Tibial artery (tissue), 4 donors: ENCODE results near the gene SLC12A8.

ENCODE experiments used
- DNase-seq, 2 donors: peaks; one replicate each; pipeline ENCODE4 v3.0.0-alpha.2; 2019
- H3K27ac ChIP-seq, 2 donors: fragments of 200-600 bp; sonication (generic) in 1 of 2; 1 replicate in 1 of 2; 2 replicates in 1 of 2; pipeline ENCODE4 v1.5.1; 2018 to 2019; ENCODE audit warnings: mild to moderate bottlenecking in 1 of 2
- H3K27me3 ChIP-seq, 2 donors: fragments of 200-600 bp; sonication (generic) in 1 of 2; one replicate each; pipeline versions ENCODE4 v1.5.1 to v1.6.0; 2016 to 2019
- H3K36me3 ChIP-seq, 3 donors: fragments of 200-600 bp; sonication (generic) in 2 of 3; one replicate each; pipeline ENCODE4 v1.5.1; 2016 to 2019; ENCODE audit warnings: mild to moderate bottlenecking in 2 of 3
- H3K4me1 ChIP-seq, 4 donors: fragments of 200-600 bp; sonication (generic) in 2 of 4; 1 replicate in 3 of 4; 2 replicates in 1 of 4; pipeline ENCODE4 v1.5.1; 2016 to 2019
- H3K4me3 ChIP-seq, 2 donors: fragments of 200-600 bp; sonication (generic) in 1 of 2; 1 replicate in 1 of 2; 2 replicates in 1 of 2; pipeline ENCODE4 v1.5.1; 2018 to 2019; ENCODE audit warnings: mild to moderate bottlenecking in 2 of 2
- H3K9me3 ChIP-seq, 3 donors: fragments of 200-600 bp; sonication (generic) in 1 of 3; one replicate each; pipeline ENCODE4 v1.5.1; 2016 to 2019
- CTCF ChIP-seq, 2 experiments: fragments of 200-600 bp in 1 of 2; fragments of 450-650 bp in 1 of 2; IDR thresholded peaks; one replicate each; pipeline ENCODE4 v1.5.1; 2017 to 2019; ENCODE audit warnings: antibody characterized with exemption in 2 of 2, mild to moderate bottlenecking in 1 of 2, moderate library complexity in 1 of 2
- intact Hi-C: fragments of 100-400 bp; cut with DNase I; formaldehyde crosslinking; loops from one replicate; pipeline ENCODE4 v1.15.0; 2023; ENCODE audit warnings: low total_unique reads

The SLC12A8 gene

GRCh38 chr3:125072749-125073389, 139.7 kb downstream of the SLC12A8 start:
- DNase-seq, result no peak
- intact Hi-C loops, result no loop called here
- Histone ChIP-seq H3K9me3 (no peaks in the 10 kb centered on the region), H3K27me3 (no peaks in the 10 kb centered on the region), H3K4me1 (no peaks in the 10 kb centered on the region), H3K36me3 (no peaks in the 10 kb centered on the region), H3K27ac (no peak overlapping the region), H3K4me3 (no peak overlapping the region)
- no peak for TF ChIP-seq CTCF (IDR thresholded peaks at IDR 0.05)

GRCh38 chr3:125072301-125072700, 140.2 kb downstream of the SLC12A8 start:
- intact Hi-C loops, result no loop called here
- no peak overlapping the region for H3K4me3 ChIP-seq
- no peak for TF ChIP-seq CTCF (IDR thresholded peaks at IDR 0.05)
- H3K4me1 ChIP-seq, result no peaks in the 10 kb centered on the region
- H3K27ac ChIP-seq, result no peak overlapping the region
- H3K27me3 ChIP-seq, result no peaks in the 10 kb centered on the region
- H3K36me3 ChIP-seq, result no peaks in the 10 kb centered on the region
- DNase-seq, result no peak
- H3K9me3 ChIP-seq, result no peaks in the 10 kb centered on the region

GRCh38 chr3:125069968-125070745, 142.4 kb downstream of the SLC12A8 start:
- H3K27ac ChIP-seq, result no peak overlapping the region
- no peak for DNase-seq
- no peaks in the 10 kb centered on the region for H3K36me3 ChIP-seq
- no peak overlapping the region for H3K4me3 ChIP-seq
- TF ChIP-seq CTCF (IDR thresholded peaks at IDR 0.05), result no peak
- no peaks in the 10 kb centered on the region for H3K9me3 ChIP-seq
- no peaks in the 10 kb centered on the region for H3K4me1 ChIP-seq
- no peaks in the 10 kb centered on the region for H3K27me3 ChIP-seq
- intact Hi-C loops, result no loop called here

GRCh38 chr3:125069452-125069851, 143.1 kb downstream of the SLC12A8 start:
- intact Hi-C loops, result no loop called here
- DNase-seq, result no peak
- Histone ChIP-seq H3K36me3 (no peaks in the 10 kb centered on the region), H3K27ac (no peak overlapping the region), H3K9me3 (no peaks in the 10 kb centered on the region), H3K4me3 (no peak overlapping the region), H3K4me1 (no peaks in the 10 kb centered on the region), H3K27me3 (no peaks in the 10 kb centered on the region)
- TF ChIP-seq CTCF (IDR thresholded peaks at IDR 0.05), result no peak

GRCh38 chr3:125068265-125068664, 144.3 kb downstream of the SLC12A8 start:
- intact Hi-C loops, result no loop called here
- H3K4me3 ChIP-seq, result no peak overlapping the region
- no peaks in the 10 kb centered on the region for H3K27me3 ChIP-seq
- no peaks in the 10 kb centered on the region for H3K36me3 ChIP-seq
- peaks cover 0 to 9% (median 6%) of the 10 kb centered on the region in 4 donors for H3K4me1 ChIP-seq
- H3K27ac ChIP-seq, result no peak overlapping the region
- no peak for TF ChIP-seq CTCF (IDR thresholded peaks at IDR 0.05)
- no peak for DNase-seq
- H3K9me3 ChIP-seq, result no peaks in the 10 kb centered on the region
